HepG2 (cell line): ENCODE results near the gene ERP44. TPM values are rescaled to one million over a fixed set of nuclear protein-coding genes. Genes with fewer than 3 reads are reported as not detected.

Experiments
- ATAC-seq: fragments of 200-7000 bp; cut with Tn5 transposase; 3 replicates; pipeline ENCODE4 v1.9.1; 2020; ENCODE audit warnings: mild to moderate bottlenecking, moderate library complexity
- BruUV-seq: library from RNA; stranded (reverse); fragments of 400-500 nt; replicated peaks from 2 replicates; lab custom pipeline; 2021; lab: Mats Ljungman, UMichigan
- CTCF ChIA-PET: fragments of 300-600 bp; formaldehyde crosslinking; extraction: SDS; loops from one replicate; lab custom pipeline; 2021; ENCODE audit warnings: low total read pairs, inconsistent platforms, low intra/inter-chr PET ratio; lab: Yijun Ruan, JAX
- POLR2A ChIA-PET: fragments of 350-600 bp; sonication (Branson Sonifier 250); formaldehyde crosslinking; loops from one replicate; lab custom pipeline; 2020; ENCODE audit warnings: antibody characterized with exemption, inconsistent platforms; lab: Yijun Ruan, JAX
- DNase-seq: peaks from one replicate; pipeline ENCODE4 v3.0.0-alpha.2; 2015; ENCODE audit warnings: low spot score
- FAIRE-seq: peaks from 3 replicates; lab custom pipeline; 2011; peaks lifted over from hg19 to GRCh38; lab: Jason Lieb, UNC
- H2AFZ ChIP-seq: one replicate; pipeline ENCODE4 v1.6.1; 2011; ENCODE audit warnings: low read length, inconsistent platforms
- H3K27ac ChIP-seq: fragments of 300-600 bp; 3 replicates; pipeline ENCODE4 v1.8.0; 2011; ENCODE audit warnings: mixed run types, mild to moderate bottlenecking, mixed read lengths, low read length, inconsistent platforms; ENCODE audit not compliant: insufficient read depth; ENCODE audit errors: extremely low read length
- H3K27me3 ChIP-seq, 2 experiments: fragments of 200-600 bp in 1 of 2; 2 replicates in 1 of 2; 3 replicates in 1 of 2; pipeline versions ENCODE4 v1.6.0 to v1.8.0; 2011; ENCODE audit warnings: low read length in 2 of 2, mild to moderate bottlenecking in 2 of 2, moderate library complexity in 2 of 2, inconsistent platforms in 1 of 2; ENCODE audit not compliant: insufficient read depth in 2 of 2, control insufficient read depth in 1 of 2
- H3K36me3 ChIP-seq, 2 experiments: fragments of 200-600 bp in 1 of 2; replicated peaks in 1 of 2; 2 replicates in 1 of 2; 3 replicates in 1 of 2; pipeline versions ENCODE4 v1.5.1 to v1.8.0; 2011; ENCODE audit warnings: low read length in 2 of 2, inconsistent platforms in 1 of 2; ENCODE audit not compliant: insufficient read depth in 2 of 2, control insufficient read depth in 1 of 2
- H3K4me1 ChIP-seq: 2 replicates; pipeline ENCODE4 v1.5.1; 2012; ENCODE audit warnings: low read length, inconsistent platforms; ENCODE audit not compliant: insufficient read depth
- H3K4me2 ChIP-seq: 2 replicates; pipeline ENCODE4 v1.6.0; 2011; ENCODE audit warnings: low read depth, low read length, inconsistent platforms
- H3K4me3 ChIP-seq, 3 experiments: fragments of 200-600 bp in 1 of 3; sonication (generic), shearing (Covaris generic) in 1 of 3; replicated peaks in 1 of 3; 2 replicates each; pipeline ENCODE4 v1.5.1; 2011 to 2016; ENCODE audit warnings: low read length in 3 of 3, inconsistent platforms in 2 of 3, low read depth in 2 of 3, mild to moderate bottlenecking in 2 of 3, control low read depth in 1 of 3, mixed read lengths in 1 of 3; ENCODE audit not compliant: insufficient read depth in 1 of 3
- H3K79me2 ChIP-seq: one replicate; pipeline ENCODE4 v1.6.1; 2011; ENCODE audit warnings: low read length, inconsistent platforms; ENCODE audit not compliant: insufficient read depth
- H3K9ac ChIP-seq: 2 replicates; pipeline ENCODE4 v1.6.0; 2011; ENCODE audit warnings: mild to moderate bottlenecking, low read depth, low read length, inconsistent platforms; ENCODE audit not compliant: insufficient read depth
- H3K9me3 ChIP-seq: 2 replicates; pipeline ENCODE4 v1.5.1; 2012; ENCODE audit warnings: mild to moderate bottlenecking, low read length
- H4K20me1 ChIP-seq: 2 replicates; pipeline ENCODE4 v1.6.0; 2011; ENCODE audit warnings: inconsistent platforms, mild to moderate bottlenecking, low read length, moderate library complexity; ENCODE audit not compliant: insufficient read depth
- BRD4 ChIP-seq: sonication (generic); formaldehyde crosslinking; IDR thresholded peaks from 2 replicates; pipeline ENCODE4 v1.4.0; 2020; ENCODE audit warnings: missing genetic modification reagents
- DMAP1 ChIP-seq: IDR thresholded peaks from 2 replicates; pipeline ENCODE4 v1.6.1; 2016
- SMC3 ChIP-seq: IDR thresholded peaks from 2 replicates; pipeline ENCODE4 v1.6.1; 2011; ENCODE audit warnings: low read length, improper control_type of control experiment
- ZFAT ChIP-seq: sonication (generic); formaldehyde crosslinking; conservative IDR thresholded peaks from 2 replicates; pipeline ENCODE4 v1.8.1; 2023; ENCODE audit warnings: missing genetic modification reagents, inconsistent platforms
- ZNF549 ChIP-seq: sonication (generic); formaldehyde crosslinking; IDR thresholded peaks from 2 replicates; pipeline ENCODE4 v1.5.0; 2020; ENCODE audit warnings: missing genetic modification reagents
- ZNF878 ChIP-seq: sonication (generic); formaldehyde crosslinking; IDR thresholded peaks from 2 replicates; pipeline ENCODE4 v1.8.1; 2023; ENCODE audit warnings: mild to moderate bottlenecking, missing genetic modification reagents, moderate library complexity
- WGBS: methylation state at CpG from one replicate; pipeline ENCODE4 v1.1.6; 2017; ENCODE audit warnings: low lambda C conversion rate; 5-methylcytosine and 5-hydroxymethylcytosine counted together
- in situ Hi-C: cut with HindIII; loops from 2 replicates; pipeline ENCODE4 v1.10.0; 2017; ENCODE audit warnings: low pct_unique_long_range_greater_than_20kb; ENCODE audit not compliant: extremely low pct_ligation_motif_present
- intact Hi-C: fragments of 100-400 bp; cut with micrococcal nuclease; formaldehyde crosslinking; loops from one replicate; pipeline ENCODE4 v1.10.0; 2022; ENCODE audit not compliant: unreplicated experiment
- polyA plus RNA-seq, 8 experiments: library from polyadenylated mRNA; depleted of rRNA in 3 of 8; stranded (reverse) in 7 of 8; unstranded in 1 of 8; fragments of >200 nt; fragmentation: Illumina TruSeq in 4 of 8; extraction: Trizol in 4 of 8; gene quantifications; 2 replicates each; pipeline versions ENCODE4 v1.2.1 to v1.2.3, GENCODE V29; 2011 to 2016; ENCODE audit warnings: low read depth in 4 of 8, missing spikeins in 1 of 8, mixed read lengths in 1 of 8; ENCODE audit not compliant: insufficient read depth in 1 of 8
- total RNA-seq, 5 experiments: library from RNA; depleted of rRNA; stranded (reverse); fragments of >200 nt; fragmentation: Illumina TruSeq; extraction: Trizol; gene quantifications; 2 replicates each; pipeline ENCODE4 v1.2.3, GENCODE V29; 2016; ENCODE audit warnings: low read depth in 1 of 5
- TF ChIP-seq, protein P1 (sequence below): sonication (generic); formaldehyde crosslinking; IDR thresholded peaks from 2 replicates; pipeline ENCODE4 v1.4.0; 2020; ENCODE audit warnings: missing genetic modification reagents, borderline replicate concordance
- TF ChIP-seq, protein P2 (sequence below): sonication (generic); formaldehyde crosslinking; IDR thresholded peaks from 2 replicates; pipeline ENCODE4 v1.5.1; 2020; ENCODE audit warnings: mild to moderate bottlenecking, moderate library complexity, missing genetic modification reagents
- TF ChIP-seq, protein P3 (sequence below): sonication (generic); formaldehyde crosslinking; IDR thresholded peaks from 2 replicates; pipeline ENCODE4 v1.4.0; 2020; ENCODE audit warnings: low read depth, missing genetic modification reagents
- TF ChIP-seq, protein P4 (sequence below): sonication (generic); formaldehyde crosslinking; IDR thresholded peaks from 2 replicates; pipeline ENCODE4 v1.4.0; 2020; ENCODE audit warnings: missing genetic modification reagents

ERP44 gene
- total and polyA plus RNA-seq, 2 of the 13 experiments (the other 11 are each of a cell fraction or from before 2014, with no cell fraction given) = 8.9 to 13.8 TPM

DNA sequence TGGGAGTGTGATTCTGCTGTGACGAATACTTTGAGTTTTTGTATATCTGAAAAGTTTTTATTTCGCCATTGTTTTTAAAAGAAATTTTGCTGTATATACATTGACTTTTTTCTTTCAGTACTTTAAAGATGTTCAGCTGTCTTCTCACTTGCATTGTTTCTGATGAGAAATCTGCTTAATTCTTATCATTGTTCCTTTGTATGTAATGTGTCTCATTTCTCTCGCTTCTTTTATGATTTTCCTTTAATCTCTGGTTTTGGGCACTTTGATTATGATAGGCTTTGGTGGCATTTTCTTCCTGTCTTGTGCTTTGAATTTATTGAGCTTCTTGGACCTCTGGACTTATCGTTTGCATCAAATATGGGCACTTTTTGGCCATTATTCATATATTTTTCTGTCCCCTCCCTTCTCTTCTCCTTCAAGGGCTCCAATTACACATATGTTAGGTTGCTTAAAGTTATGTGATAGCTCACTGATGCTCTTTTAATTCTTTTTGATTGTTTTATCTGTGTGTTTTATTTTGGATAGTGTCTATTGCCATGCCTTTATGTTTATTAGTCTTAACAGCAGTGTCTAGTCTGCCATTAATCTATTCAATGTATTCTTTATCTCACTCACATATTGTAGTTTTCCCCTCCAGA is 161.7 kb downstream of the ERP44 start:
- H3K4me3 ChIP-seq = no peak overlapping the region
- intact Hi-C loops = no loop called here
- H3K27me3 ChIP-seq = no peaks in the 10 kb centered on the region
- H3K4me1 ChIP-seq = no peaks in the 10 kb centered on the region
- no TSS peak for BruUV-seq
- ChIA-PET POLR2A (no interaction called here), CTCF (no interaction called here)
- H4K20me1 ChIP-seq = no peaks in the 10 kb centered on the region; the same call in 1 of the 2 replicates
- no peak overlapping the region for H2AFZ ChIP-seq
- H3K9me3 ChIP-seq = peaks cover 4% of the 10 kb centered on the region; the same call in 1 of the 2 replicates
- FAIRE-seq (no peak), DNase-seq (no peak), ATAC-seq (no peak)
- no peaks in the 10 kb centered on the region for H3K79me2 ChIP-seq
- H3K9ac ChIP-seq = no peak overlapping the region
- TF ChIP-seq, protein P1, sequence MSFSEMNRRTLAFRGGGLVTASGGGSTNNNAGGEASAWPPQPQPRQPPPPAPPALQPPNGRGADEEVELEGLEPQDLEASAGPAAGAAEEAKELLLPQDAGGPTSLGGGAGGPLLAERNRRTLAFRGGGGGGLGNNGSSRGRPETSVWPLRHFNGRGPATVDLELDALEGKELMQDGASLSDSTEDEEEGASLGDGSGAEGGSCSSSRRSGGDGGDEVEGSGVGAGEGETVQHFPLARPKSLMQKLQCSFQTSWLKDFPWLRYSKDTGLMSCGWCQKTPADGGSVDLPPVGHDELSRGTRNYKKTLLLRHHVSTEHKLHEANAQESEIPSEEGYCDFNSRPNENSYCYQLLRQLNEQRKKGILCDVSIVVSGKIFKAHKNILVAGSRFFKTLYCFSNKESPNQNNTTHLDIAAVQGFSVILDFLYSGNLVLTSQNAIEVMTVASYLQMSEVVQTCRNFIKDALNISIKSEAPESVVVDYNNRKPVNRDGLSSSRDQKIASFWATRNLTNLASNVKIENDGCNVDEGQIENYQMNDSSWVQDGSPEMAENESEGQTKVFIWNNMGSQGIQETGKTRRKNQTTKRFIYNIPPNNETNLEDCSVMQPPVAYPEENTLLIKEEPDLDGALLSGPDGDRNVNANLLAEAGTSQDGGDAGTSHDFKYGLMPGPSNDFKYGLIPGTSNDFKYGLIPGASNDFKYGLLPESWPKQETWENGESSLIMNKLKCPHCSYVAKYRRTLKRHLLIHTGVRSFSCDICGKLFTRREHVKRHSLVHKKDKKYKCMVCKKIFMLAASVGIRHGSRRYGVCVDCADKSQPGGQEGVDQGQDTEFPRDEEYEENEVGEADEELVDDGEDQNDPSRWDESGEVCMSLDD (CRISPR knock-in tag) = no peak
- TF ChIP-seq ZFAT (no peak), SMC3 (no peak), ZNF549 (CRISPR knock-in tag) (no peak), ZNF878 (CRISPR knock-in tag) (no peak), DMAP1 (CRISPR knock-in tag) (no peak), BRD4 (no peak)
- TF ChIP-seq, protein P2, sequence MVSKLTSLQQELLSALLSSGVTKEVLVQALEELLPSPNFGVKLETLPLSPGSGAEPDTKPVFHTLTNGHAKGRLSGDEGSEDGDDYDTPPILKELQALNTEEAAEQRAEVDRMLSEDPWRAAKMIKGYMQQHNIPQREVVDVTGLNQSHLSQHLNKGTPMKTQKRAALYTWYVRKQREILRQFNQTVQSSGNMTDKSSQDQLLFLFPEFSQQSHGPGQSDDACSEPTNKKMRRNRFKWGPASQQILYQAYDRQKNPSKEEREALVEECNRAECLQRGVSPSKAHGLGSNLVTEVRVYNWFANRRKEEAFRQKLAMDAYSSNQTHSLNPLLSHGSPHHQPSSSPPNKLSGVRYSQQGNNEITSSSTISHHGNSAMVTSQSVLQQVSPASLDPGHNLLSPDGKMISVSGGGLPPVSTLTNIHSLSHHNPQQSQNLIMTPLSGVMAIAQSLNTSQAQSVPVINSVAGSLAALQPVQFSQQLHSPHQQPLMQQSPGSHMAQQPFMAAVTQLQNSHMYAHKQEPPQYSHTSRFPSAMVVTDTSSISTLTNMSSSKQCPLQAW (CRISPR knock-in tag) = no peak
- TF ChIP-seq, protein P3, sequence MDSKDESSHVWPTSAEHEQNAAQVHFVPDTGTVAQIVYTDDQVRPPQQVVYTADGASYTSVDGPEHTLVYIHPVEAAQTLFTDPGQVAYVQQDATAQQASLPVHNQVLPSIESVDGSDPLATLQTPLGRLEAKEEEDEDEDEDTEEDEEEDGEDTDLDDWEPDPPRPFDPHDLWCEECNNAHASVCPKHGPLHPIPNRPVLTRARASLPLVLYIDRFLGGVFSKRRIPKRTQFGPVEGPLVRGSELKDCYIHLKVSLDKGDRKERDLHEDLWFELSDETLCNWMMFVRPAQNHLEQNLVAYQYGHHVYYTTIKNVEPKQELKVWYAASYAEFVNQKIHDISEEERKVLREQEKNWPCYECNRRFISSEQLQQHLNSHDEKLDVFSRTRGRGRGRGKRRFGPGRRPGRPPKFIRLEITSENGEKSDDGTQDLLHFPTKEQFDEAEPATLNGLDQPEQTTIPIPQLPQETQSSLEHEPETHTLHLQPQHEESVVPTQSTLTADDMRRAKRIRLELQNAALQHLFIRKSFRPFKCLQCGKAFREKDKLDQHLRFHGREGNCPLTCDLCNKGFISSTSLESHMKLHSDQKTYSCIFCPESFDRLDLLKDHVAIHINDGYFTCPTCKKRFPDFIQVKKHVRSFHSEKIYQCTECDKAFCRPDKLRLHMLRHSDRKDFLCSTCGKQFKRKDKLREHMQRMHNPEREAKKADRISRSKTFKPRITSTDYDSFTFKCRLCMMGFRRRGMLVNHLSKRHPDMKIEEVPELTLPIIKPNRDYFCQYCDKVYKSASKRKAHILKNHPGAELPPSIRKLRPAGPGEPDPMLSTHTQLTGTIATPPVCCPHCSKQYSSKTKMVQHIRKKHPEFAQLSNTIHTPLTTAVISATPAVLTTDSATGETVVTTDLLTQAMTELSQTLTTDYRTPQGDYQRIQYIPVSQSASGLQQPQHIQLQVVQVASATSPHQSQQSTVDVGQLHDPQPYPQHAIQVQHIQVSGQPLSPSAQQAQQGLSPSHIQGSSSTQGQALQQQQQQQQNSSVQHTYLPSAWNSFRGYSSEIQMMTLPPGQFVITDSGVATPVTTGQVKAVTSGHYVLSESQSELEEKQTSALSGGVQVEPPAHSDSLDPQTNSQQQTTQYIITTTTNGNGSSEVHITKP (CRISPR knock-in tag) = no peak
- TF ChIP-seq, protein P4, sequence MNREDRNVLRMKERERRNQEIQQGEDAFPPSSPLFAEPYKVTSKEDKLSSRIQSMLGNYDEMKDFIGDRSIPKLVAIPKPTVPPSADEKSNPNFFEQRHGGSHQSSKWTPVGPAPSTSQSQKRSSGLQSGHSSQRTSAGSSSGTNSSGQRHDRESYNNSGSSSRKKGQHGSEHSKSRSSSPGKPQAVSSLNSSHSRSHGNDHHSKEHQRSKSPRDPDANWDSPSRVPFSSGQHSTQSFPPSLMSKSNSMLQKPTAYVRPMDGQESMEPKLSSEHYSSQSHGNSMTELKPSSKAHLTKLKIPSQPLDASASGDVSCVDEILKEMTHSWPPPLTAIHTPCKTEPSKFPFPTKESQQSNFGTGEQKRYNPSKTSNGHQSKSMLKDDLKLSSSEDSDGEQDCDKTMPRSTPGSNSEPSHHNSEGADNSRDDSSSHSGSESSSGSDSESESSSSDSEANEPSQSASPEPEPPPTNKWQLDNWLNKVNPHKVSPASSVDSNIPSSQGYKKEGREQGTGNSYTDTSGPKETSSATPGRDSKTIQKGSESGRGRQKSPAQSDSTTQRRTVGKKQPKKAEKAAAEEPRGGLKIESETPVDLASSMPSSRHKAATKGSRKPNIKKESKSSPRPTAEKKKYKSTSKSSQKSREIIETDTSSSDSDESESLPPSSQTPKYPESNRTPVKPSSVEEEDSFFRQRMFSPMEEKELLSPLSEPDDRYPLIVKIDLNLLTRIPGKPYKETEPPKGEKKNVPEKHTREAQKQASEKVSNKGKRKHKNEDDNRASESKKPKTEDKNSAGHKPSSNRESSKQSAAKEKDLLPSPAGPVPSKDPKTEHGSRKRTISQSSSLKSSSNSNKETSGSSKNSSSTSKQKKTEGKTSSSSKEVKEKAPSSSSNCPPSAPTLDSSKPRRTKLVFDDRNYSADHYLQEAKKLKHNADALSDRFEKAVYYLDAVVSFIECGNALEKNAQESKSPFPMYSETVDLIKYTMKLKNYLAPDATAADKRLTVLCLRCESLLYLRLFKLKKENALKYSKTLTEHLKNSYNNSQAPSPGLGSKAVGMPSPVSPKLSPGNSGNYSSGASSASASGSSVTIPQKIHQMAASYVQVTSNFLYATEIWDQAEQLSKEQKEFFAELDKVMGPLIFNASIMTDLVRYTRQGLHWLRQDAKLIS (CRISPR knock-in tag) = no peak
- H3K27ac ChIP-seq = no peak overlapping the region
- no peaks in the 10 kb centered on the region for H3K36me3 ChIP-seq
- in situ Hi-C loops = no loop called here
- WGBS = 97% methylated on average over 4 of the region's 4 CpGs
- H3K4me2 ChIP-seq = no peak overlapping the region
